Naive thymus-derived CD4-positive, alpha-beta T cell (primary cell): ENCODE results near the gene CD209. TPM values are rescaled to one million over a fixed set of nuclear protein-coding genes. Genes with fewer than 3 reads are reported as not detected.

Experiments
- ATAC-seq: fragments of 150-1000 bp; cut with Tn5 transposase; 2 replicates; pipeline ENCODE4 v1.10.0; 2021; ENCODE audit warnings: mild to moderate bottlenecking, moderate library complexity
- CTCF ChIA-PET: fragments of 350-600 bp; sonication (Branson Sonifier 250); formaldehyde crosslinking; loops from one replicate; lab custom pipeline; 2021; ENCODE audit warnings: antibody characterized with exemption; lab: Charles Lee
- POLR2A ChIA-PET: fragments of 350-600 bp; sonication (Branson Sonifier 250); formaldehyde crosslinking; loops from one replicate; lab custom pipeline; 2021; ENCODE audit warnings: antibody characterized with exemption, inconsistent platforms; lab: Charles Lee
- DNase-seq, 9 donors: peaks; one replicate each; pipeline versions ENCODE4 v3.0.0 to v3.0.0-alpha.2; 2020 to 2022; ENCODE audit warnings: mixed read lengths in 1 of 9
- H3K27ac ChIP-seq: one replicate; pipeline ENCODE4 v1.7.0; 2013; ENCODE audit warnings: mild to moderate bottlenecking, low read depth, low read length, moderate library complexity
- H3K27me3 ChIP-seq, 2 donors: one replicate each; pipeline ENCODE4 v1.7.0; 2013; ENCODE audit warnings: low read length in 2 of 2, mild to moderate bottlenecking in 2 of 2, moderate library complexity in 2 of 2; ENCODE audit not compliant: control insufficient read depth in 2 of 2, insufficient read depth in 2 of 2
- H3K36me3 ChIP-seq, 3 experiments: 1 replicate in 2 of 3; 2 replicates in 1 of 3; pipeline ENCODE4 v1.7.0; 2013; ENCODE audit warnings: low read length in 3 of 3, mild to moderate bottlenecking in 3 of 3, moderate library complexity in 1 of 3; ENCODE audit not compliant: insufficient read depth in 3 of 3, control insufficient read depth in 2 of 3
- H3K4me1 ChIP-seq, 2 donors: one replicate each; pipeline ENCODE4 v1.7.0; 2013; ENCODE audit warnings: low read length in 2 of 2, mild to moderate bottlenecking in 2 of 2, moderate library complexity in 1 of 2; ENCODE audit not compliant: control insufficient read depth in 2 of 2, insufficient read depth in 2 of 2
- H3K4me3 ChIP-seq: 2 replicates; pipeline ENCODE4 v1.7.0; 2013; ENCODE audit warnings: mild to moderate bottlenecking, low read length
- H3K9me3 ChIP-seq, 3 experiments: 1 replicate in 2 of 3; 2 replicates in 1 of 3; pipeline ENCODE4 v1.7.0; 2013; ENCODE audit warnings: low read length in 3 of 3; ENCODE audit not compliant: control insufficient read depth in 2 of 3
- H3K27ac Mint-ChIP-seq, 9 donors: one replicate each; pipeline ENCODE4 v1.8.0; 2020 to 2022; ENCODE audit warnings: mixed read lengths in 9 of 9, mild to moderate bottlenecking in 8 of 9, moderate library complexity in 5 of 9, inconsistent platforms in 2 of 9
- H3K27me3 Mint-ChIP-seq, 5 donors: one replicate each; pipeline ENCODE4 v1.8.0; 2021 to 2022; ENCODE audit warnings: mixed read lengths in 5 of 5, mild to moderate bottlenecking in 1 of 5
- H3K36me3 Mint-ChIP-seq, 5 donors: one replicate each; pipeline ENCODE4 v1.8.0; 2020 to 2022; ENCODE audit warnings: mixed read lengths in 5 of 5, mild to moderate bottlenecking in 3 of 5, inconsistent platforms in 1 of 5
- H3K4me1 Mint-ChIP-seq, 7 donors: one replicate each; pipeline ENCODE4 v1.8.0; 2020 to 2022; ENCODE audit warnings: mixed read lengths in 7 of 7, mild to moderate bottlenecking in 3 of 7, inconsistent platforms in 1 of 7
- H3K4me3 Mint-ChIP-seq, 10 donors: one replicate each; pipeline ENCODE4 v1.8.0; 2020 to 2022; ENCODE audit warnings: mild to moderate bottlenecking in 10 of 10, mixed read lengths in 10 of 10, moderate library complexity in 6 of 10, inconsistent platforms in 2 of 10
- H3K9me3 Mint-ChIP-seq, 11 donors: one replicate each; pipeline ENCODE4 v1.8.0; 2020 to 2022; ENCODE audit warnings: mixed read lengths in 11 of 11, mild to moderate bottlenecking in 4 of 11, inconsistent platforms in 1 of 11, moderate library complexity in 1 of 11
- intact Hi-C, 2 donors: fragments of 100-400 bp; cut with micrococcal nuclease; formaldehyde crosslinking; loops; one replicate each; pipeline ENCODE4 v1.15.1; 2023
- polyA plus RNA-seq, 2 donors: library from polyadenylated mRNA; unstranded; fragments of 300-500 nt; fragmentation: Illumina TruSeq; gene quantifications; one replicate each; pipeline ENCODE4 v1.2.3, GENCODE V29; 2021
- total RNA-seq, 6 experiments: library from RNA in 5 of 6; stranded (reverse) in 5 of 6; gene quantifications; 1 replicate in 5 of 6; 2 replicates in 1 of 6; pipeline ENCODE4 v1.2.3 and lab custom pipeline; 2021 to 2026

The CD209 gene
- total and polyA plus RNA-seq, 7 experiments from 2014 or later, result 0.27 to 0.68 (median 0.32) TPM; not detected in 4

DNA sequence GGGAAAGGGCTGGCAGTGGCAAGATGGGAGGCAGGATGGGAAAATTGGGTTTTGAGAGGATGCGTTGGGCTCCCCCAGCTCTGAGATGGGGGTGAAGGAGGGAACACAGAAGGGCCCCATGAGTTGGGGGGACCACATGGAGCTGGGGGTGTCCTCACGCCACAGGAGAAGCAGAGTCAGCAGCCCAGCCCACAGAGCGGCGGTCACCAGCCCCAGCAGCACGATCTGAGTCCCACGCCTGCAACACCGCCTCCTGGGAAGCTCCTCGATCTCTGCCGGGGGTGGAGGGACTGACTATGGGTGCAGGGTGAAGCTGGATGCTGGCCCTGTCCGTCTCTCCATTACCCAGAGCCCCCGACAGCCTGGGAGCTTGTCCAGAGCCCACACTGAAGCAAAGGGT is 48.8 kb downstream of the CD209 start:
- H3K4me1 ChIP-seq, result peaks cover 0 to 3% of the 10 kb centered on the region in 2 donors
- no peaks in the 10 kb centered on the region for H3K27me3 ChIP-seq
- H3K9me3 Mint-ChIP-seq, result peaks cover 0 to 2% (median 0%) of the 10 kb centered on the region in 11 donors
- H3K36me3 ChIP-seq, result no peaks in the 10 kb centered on the region
- intact Hi-C loops, result no loop called here
- POLR2A ChIA-PET, result interaction anchor here (0.5 to 2.4 kb wide), 5 partner anchors 12 to 502 kb away, joined by 3 to 9 read pairs (median 4); partner anchors contain the start of gene TRAPPC5
- H3K27me3 Mint-ChIP-seq, result peaks cover 0 to 33% (median 0%) of the 10 kb centered on the region in 5 donors
- DNase-seq, result no peak
- H3K4me1 Mint-ChIP-seq, result peaks cover 2 to 32% (median 16%) of the 10 kb centered on the region in 7 donors
- CTCF ChIA-PET, result interaction anchor here (0.5 to 3.5 kb wide), 4 partner anchors 18 to 596 kb away, joined by 3 to 11 read pairs (median 4); partner anchors contain the start of gene TRAPPC5
- no peaks in the 10 kb centered on the region for H3K9me3 ChIP-seq
- H3K36me3 Mint-ChIP-seq, result no peaks in the 10 kb centered on the region
- H3K4me3 ChIP-seq, result no peak overlapping the region
- H3K27ac Mint-ChIP-seq, result no peak overlapping the region
- H3K27ac ChIP-seq, result no peak overlapping the region
- no peak overlapping the region for H3K4me3 Mint-ChIP-seq
- ATAC-seq, result no peak

DNA sequence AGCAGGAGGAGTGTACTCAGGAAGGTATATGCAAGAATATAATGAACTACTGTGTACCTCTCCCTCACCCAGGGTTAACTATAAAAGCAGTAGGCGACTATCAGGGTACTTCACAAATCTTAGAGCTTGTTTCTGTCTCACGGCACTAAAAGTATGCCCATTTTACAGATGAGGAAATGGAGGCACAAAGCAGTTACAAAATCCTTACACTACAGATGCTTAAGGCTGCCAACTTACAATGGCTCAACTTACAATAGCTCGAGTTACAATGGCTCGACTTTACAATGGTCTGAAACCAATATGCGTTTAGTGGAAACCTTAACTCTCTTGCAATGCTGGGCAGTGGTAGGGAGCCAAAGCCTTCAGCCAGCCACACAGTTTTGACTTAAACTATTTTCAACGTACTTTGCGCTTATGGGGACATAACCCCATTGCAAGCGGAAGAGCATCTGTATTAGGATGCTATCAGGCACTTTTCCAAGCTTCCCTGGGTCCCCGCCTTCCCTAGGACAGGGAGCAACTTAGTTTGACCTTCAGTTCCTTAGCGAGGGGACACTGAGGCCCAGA is 49.5 kb downstream of the CD209 start:
- ChIA-PET CTCF (interaction anchor here (0.7 to 3.5 kb wide), 2 partner anchors 17 to 107 kb away, joined by 3 to 11 read pairs; partner anchors contain the start of gene TRAPPC5), POLR2A (interaction anchor here (0.5 to 2.4 kb wide), 3 partner anchors 12 to 45 kb away, joined by 3 to 9 read pairs (median 5); partner anchors contain the start of gene TRAPPC5)
- Mint-ChIP-seq H3K27ac (no peak overlapping the region), H3K4me1 (peaks cover 2 to 28% (median 12%) of the 10 kb centered on the region in 7 donors), H3K27me3 (peaks cover 0 to 27% (median 0%) of the 10 kb centered on the region in 5 donors), H3K36me3 (no peaks in the 10 kb centered on the region), H3K9me3 (peaks cover 0 to 2% (median 0%) of the 10 kb centered on the region in 11 donors), H3K4me3 (no peak overlapping the region)
- Histone ChIP-seq H3K27ac (no peak overlapping the region), H3K4me3 (no peak overlapping the region), H3K36me3 (no peaks in the 10 kb centered on the region), H3K9me3 (no peaks in the 10 kb centered on the region), H3K4me1 (peaks cover 0 to 8% of the 10 kb centered on the region in 2 donors), H3K27me3 (no peaks in the 10 kb centered on the region)
- no peak for ATAC-seq
- no peak for DNase-seq
- intact Hi-C loops, result no loop called here

DNA sequence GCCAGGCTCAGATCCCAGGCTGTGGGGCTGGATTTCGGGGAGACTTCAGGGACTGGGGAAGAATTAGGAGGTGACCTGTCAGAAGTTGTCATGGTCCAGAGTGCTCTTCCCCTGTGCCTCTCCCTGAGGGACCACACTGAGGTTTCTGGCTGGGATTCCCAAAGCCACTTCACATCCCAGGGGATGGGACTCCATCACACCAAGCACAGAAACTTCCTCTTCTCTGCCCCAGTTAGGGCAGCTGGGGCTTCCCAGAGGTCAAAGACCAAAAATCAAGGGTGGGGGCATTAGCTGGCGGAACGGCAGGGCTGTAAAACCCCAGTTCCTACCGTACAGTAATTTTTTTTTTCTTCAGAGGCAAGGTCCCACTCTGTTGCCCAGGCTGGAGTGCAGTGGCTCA is 52.8 kb downstream of the CD209 start:
- peaks cover 0 to 21% (median 0%) of the 10 kb centered on the region in 5 donors for H3K27me3 Mint-ChIP-seq
- intact Hi-C loops, result no loop called here
- DNase-seq (no peak), ATAC-seq (no peak)
- H3K4me3 Mint-ChIP-seq, result no peak overlapping the region
- peak overlapping the region in 2 of 9 donors; percentile 23 to 37 for H3K27ac Mint-ChIP-seq
- Histone ChIP-seq H3K4me3 (no peak overlapping the region), H3K9me3 (no peaks in the 10 kb centered on the region), H3K27me3 (no peaks in the 10 kb centered on the region), H3K36me3 (no peaks in the 10 kb centered on the region), H3K4me1 (peaks cover 0 to 18% of the 10 kb centered on the region in 2 donors), H3K27ac (no peak overlapping the region)
- peaks cover 0 to 14% (median 3%) of the 10 kb centered on the region in 7 donors for H3K4me1 Mint-ChIP-seq
- H3K9me3 Mint-ChIP-seq, result peaks cover 0 to 2% (median 0%) of the 10 kb centered on the region in 11 donors
- no peaks in the 10 kb centered on the region for H3K36me3 Mint-ChIP-seq
- POLR2A ChIA-PET, result no interaction called here
- CTCF ChIA-PET, result no interaction called here

GRCh38 chr19:7692417-7693088 is 54.8 kb downstream of the CD209 start:
- Mint-ChIP-seq H3K36me3 (no peaks in the 10 kb centered on the region), H3K4me3 (no peak overlapping the region), H3K9me3 (peaks cover 0 to 2% (median 0%) of the 10 kb centered on the region in 11 donors), H3K4me1 (peaks cover 0 to 5% (median 0%) of the 10 kb centered on the region in 7 donors), H3K27me3 (peaks cover 0 to 5% (median 0%) of the 10 kb centered on the region in 5 donors), H3K27ac (no peak overlapping the region)
- intact Hi-C loops, result no loop called here
- Histone ChIP-seq H3K27me3 (no peaks in the 10 kb centered on the region), H3K27ac (no peak overlapping the region), H3K9me3 (no peaks in the 10 kb centered on the region), H3K4me3 (no peak overlapping the region), H3K4me1 (peaks cover 0 to 18% of the 10 kb centered on the region in 2 donors), H3K36me3 (no peaks in the 10 kb centered on the region)
- POLR2A ChIA-PET, result no interaction called here
- ATAC-seq (peak; percentile 57), DNase-seq (no peak)
- CTCF ChIA-PET, result no interaction called here

DNA sequence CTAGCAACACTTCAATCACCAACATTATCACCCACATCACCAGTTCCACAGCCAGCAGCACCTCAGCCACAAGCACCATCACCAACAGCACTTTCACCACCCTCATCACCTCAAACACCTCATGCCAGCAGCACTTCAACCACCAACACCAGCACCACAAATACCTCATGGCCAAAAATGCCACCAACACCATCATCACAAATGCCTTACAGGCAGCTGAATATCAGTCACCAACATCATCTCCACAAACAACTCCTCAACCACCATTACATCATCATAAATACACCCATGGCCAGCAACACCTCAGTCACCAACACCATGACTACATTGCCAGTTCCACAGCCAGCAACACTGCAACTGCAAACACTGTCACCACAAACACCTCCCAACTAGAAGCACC is 55.8 kb downstream of the CD209 start:
- ChIA-PET CTCF (interaction anchor here (0.7 kb wide), 1 partner anchor 13 kb away, joined by 4 read pairs; no protein-coding TSS in a partner anchor), POLR2A (no interaction called here)
- H3K4me3 ChIP-seq, result no peak overlapping the region
- Mint-ChIP-seq H3K36me3 (no peaks in the 10 kb centered on the region), H3K4me1 (peaks cover 0 to 7% (median 0%) of the 10 kb centered on the region in 7 donors), H3K9me3 (peaks cover 0 to under 1% (median 0%) of the 10 kb centered on the region in 11 donors), H3K27me3 (peaks cover 0 to 3% (median 0%) of the 10 kb centered on the region in 5 donors), H3K27ac (no peak overlapping the region), H3K4me3 (no peak overlapping the region)
- H3K36me3 ChIP-seq, result no peaks in the 10 kb centered on the region
- no peaks in the 10 kb centered on the region for H3K27me3 ChIP-seq
- no peak overlapping the region for H3K27ac ChIP-seq
- ATAC-seq, result peak; percentile 35
- no peaks in the 10 kb centered on the region for H3K9me3 ChIP-seq
- intact Hi-C loops, result no loop called here
- peaks cover 0 to 18% of the 10 kb centered on the region in 2 donors for H3K4me1 ChIP-seq
- DNase-seq, result no peak

- peaks cover 0 to 2% (median 0%) of the 10 kb centered on the region in 3 experiments for H3K36me3 ChIP-seq
- intact Hi-C loops, result no loop called here
- Mint-ChIP-seq H3K36me3 (no peaks in the 10 kb centered on the region), H3K9me3 (no peaks in the 10 kb centered on the region), H3K27me3 (peaks cover 0 to 2% (median 0%) of the 10 kb centered on the region in 5 donors), H3K4me3 (no peak overlapping the region), H3K27ac (no peak overlapping the region), H3K4me1 (peaks cover 0 to 11% (median 0%) of the 10 kb centered on the region in 7 donors)
- no peaks in the 10 kb centered on the region for H3K27me3 ChIP-seq
- ATAC-seq (peak; percentile 30), DNase-seq (no peak)
- H3K4me3 ChIP-seq, result no peak overlapping the region
- no peak overlapping the region for H3K27ac ChIP-seq
- H3K4me1 ChIP-seq, result peaks cover 0 to 18% of the 10 kb centered on the region in 2 donors
- ChIA-PET POLR2A (no interaction called here), CTCF (interaction anchor here (0.7 kb wide), 1 partner anchor 12 kb away, joined by 4 read pairs; no protein-coding TSS in a partner anchor)
- H3K9me3 ChIP-seq, result no peaks in the 10 kb centered on the region
Measured at GRCh38 chr19:7690779-7691258, 56.5 kb downstream of the CD209 start.
